ENCODE measurements around the gene COL12A1.

COL12A1 gene

GRCh38 chr6:75178757-75179156, 27.1 kb downstream of the COL12A1 start:
- TF ChIP-seq CTCF (IDR thresholded peaks at IDR 0.05; ENCODE audit: borderline replicate concordance, insufficient read depth, low read depth, low read length) = no peak
- H3K4me3 ChIP-seq (ENCODE audit: low read depth, low read length) = no peak overlapping the region

- TF ChIP-seq CTCF (IDR thresholded peaks at IDR 0.05; ENCODE audit: borderline replicate concordance, insufficient read depth, low read depth, low read length) = no peak
- H3K4me3 ChIP-seq (ENCODE audit: low read depth, low read length) = no peak overlapping the region
Measured at GRCh38 chr6:75176076-75176582, 29.7 kb downstream of the COL12A1 start.

- TF ChIP-seq CTCF (IDR thresholded peaks at IDR 0.05; ENCODE audit: borderline replicate concordance, insufficient read depth, low read depth, low read length) = no peak
- no peak overlapping the region for H3K4me3 ChIP-seq (ENCODE audit: low read depth, low read length)
Measured at GRCh38 chr6:75171986-75172385, 33.9 kb downstream of the COL12A1 start.

- no peak overlapping the region for H3K4me3 ChIP-seq (ENCODE audit: low read depth, low read length)
- no peak for TF ChIP-seq CTCF (IDR thresholded peaks at IDR 0.05; ENCODE audit: borderline replicate concordance, insufficient read depth, low read depth, low read length)
Measured at GRCh38 chr6:75171567-75171966, 34.3 kb downstream of the COL12A1 start.

GRCh38 chr6:75170691-75171560, 34.9 kb downstream of the COL12A1 start:
- no peak for TF ChIP-seq CTCF (IDR thresholded peaks at IDR 0.05; ENCODE audit: borderline replicate concordance, insufficient read depth, low read depth, low read length)
- no peak overlapping the region for H3K4me3 ChIP-seq (ENCODE audit: low read depth, low read length)

GRCh38 chr6:75169689-75170586, 35.9 kb downstream of the COL12A1 start:
- TF ChIP-seq CTCF (IDR thresholded peaks at IDR 0.05; ENCODE audit: borderline replicate concordance, insufficient read depth, low read depth, low read length) = no peak
- H3K4me3 ChIP-seq (ENCODE audit: low read depth, low read length) = no peak overlapping the region
